ENCODE data around the gene GALNT7.

GALNT7 gene

DNA sequence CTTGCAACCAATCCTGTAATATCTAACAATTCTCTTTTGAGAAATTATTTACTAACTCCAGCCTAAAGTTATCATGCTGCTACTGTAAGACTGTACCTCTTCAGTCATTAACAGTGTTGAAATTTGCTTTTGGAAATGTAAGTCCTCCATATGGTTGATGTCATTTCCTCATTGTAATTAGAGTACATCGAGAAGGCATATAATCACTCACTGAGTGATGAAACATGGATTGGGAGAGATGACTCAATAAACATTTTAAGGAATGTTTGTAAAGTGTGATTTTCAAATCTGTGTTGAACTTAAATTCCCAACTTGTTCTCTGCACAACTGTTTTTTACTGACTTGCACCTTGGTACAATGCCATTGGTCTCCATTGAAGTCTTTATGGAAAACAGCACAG, 104.4 kb downstream of the GALNT7 start (continued):
- TF ChIP-seq ZNF239 (tag by site-specific recombination; IDR thresholded peaks at IDR 0.05) (no peak), ZNF843 (tag by site-specific recombination; IDR thresholded peaks at IDR 0.05) (no peak), OSR2 (tag by site-specific recombination; IDR thresholded peaks at IDR 0.05) (peak; percentile 30; the same call in 1 of the 2 replicates), SALL2 (tag by site-specific recombination; IDR thresholded peaks at IDR 0.05; ENCODE audit: borderline replicate concordance) (no peak), ZNF660 (tag by site-specific recombination; IDR thresholded peaks at IDR 0.05) (no peak), ZNF529 (tag by site-specific recombination; IDR thresholded peaks at IDR 0.05; ENCODE audit: insufficient replicate concordance) (no peak), ZNF629 (tag by site-specific recombination; IDR thresholded peaks at IDR 0.05) (peak; percentile 63), HOXA7 (CRISPR knock-in tag; IDR thresholded peaks at IDR 0.05; ENCODE audit: borderline replicate concordance) (no peak), GFI1B (tag by site-specific recombination; IDR thresholded peaks at IDR 0.05) (0 out of 2 replicates have a peak, but pooled peaks have one; percentile 60), ZNF302 (tag by site-specific recombination; IDR thresholded peaks at IDR 0.05; ENCODE audit: low read depth) (no peak), SP7 (tag by site-specific recombination; IDR thresholded peaks at IDR 0.05) (peak; percentile 41; the same call in 1 of the 2 replicates), ZNF654 (tag by site-specific recombination; IDR thresholded peaks at IDR 0.05; ENCODE audit: low read depth) (no peak), PBX3 (CRISPR knock-in tag; IDR thresholded peaks at IDR 0.05) (no peak), ZNF792 (tag by site-specific recombination; IDR thresholded peaks at IDR 0.05) (no peak), ZNF658 (tag by site-specific recombination; IDR thresholded peaks at IDR 0.05) (no peak), YY2 (tag by site-specific recombination; IDR thresholded peaks at IDR 0.05) (no peak), ZBTB20 (tag by site-specific recombination; IDR thresholded peaks at IDR 0.05) (no peak), ZNF571 (tag by site-specific recombination; IDR thresholded peaks at IDR 0.05) (no peak), EGR2 (tag by site-specific recombination; IDR thresholded peaks at IDR 0.05; ENCODE audit: low read depth) (no peak), ZNF138 (tag by site-specific recombination; IDR thresholded peaks at IDR 0.05; ENCODE audit: borderline replicate concordance) (no peak), CTCF (tag by site-specific recombination; IDR thresholded peaks at IDR 0.05) (no peak), ZNF24 (tag by site-specific recombination; IDR thresholded peaks at IDR 0.05) (no peak), ZBTB48 (tag by site-specific recombination; IDR thresholded peaks at IDR 0.05) (no peak), ZNF677 (tag by site-specific recombination; IDR thresholded peaks at IDR 0.05) (no peak), ZNF514 (tag by site-specific recombination; IDR thresholded peaks at IDR 0.05) (no peak), ZNF292 (tag by site-specific recombination; IDR thresholded peaks at IDR 0.05; ENCODE audit: borderline replicate concordance, low read depth) (no peak), ZEB2 (tag by site-specific recombination; IDR thresholded peaks at IDR 0.05) (peak; percentile 17; the same call in 1 of the 2 replicates)
- TF ChIP-seq, protein P1, sequence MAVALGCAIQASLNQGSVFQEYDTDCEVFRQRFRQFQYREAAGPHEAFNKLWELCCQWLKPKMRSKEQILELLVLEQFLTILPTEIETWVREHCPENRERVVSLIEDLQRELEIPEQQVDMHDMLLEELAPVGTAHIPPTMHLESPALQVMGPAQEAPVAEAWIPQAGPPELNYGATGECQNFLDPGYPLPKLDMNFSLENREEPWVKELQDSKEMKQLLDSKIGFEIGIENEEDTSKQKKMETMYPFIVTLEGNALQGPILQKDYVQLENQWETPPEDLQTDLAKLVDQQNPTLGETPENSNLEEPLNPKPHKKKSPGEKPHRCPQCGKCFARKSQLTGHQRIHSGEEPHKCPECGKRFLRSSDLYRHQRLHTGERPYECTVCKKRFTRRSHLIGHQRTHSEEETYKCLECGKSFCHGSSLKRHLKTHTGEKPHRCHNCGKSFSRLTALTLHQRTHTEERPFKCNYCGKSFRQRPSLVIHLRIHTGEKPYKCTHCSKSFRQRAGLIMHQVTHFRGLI (tag by site-specific recombination; IDR thresholded peaks at IDR 0.05): no peak
